Stimulated activated CD8-positive, alpha-beta memory T cell treated with anti-CD3 and anti-CD28 coated beads, Interleukin-7, amount 100 ng/mL, for 24 hours (primary cell): ENCODE data around the gene FCN2.

Experiments
- DNase-seq: peaks from one replicate; pipeline ENCODE4 v3.0.0-alpha.2; 2020; ENCODE audit warnings: low read depth

The FCN2 gene

GRCh38 chr9:134880484-134881312 is at the start of gene FCN2:
Gene FCN2 (plus strand): TSS chr9:134880810. CDS start chr9:134880822, 12 bp downstream.
- no peak for DNase-seq

GRCh38 chr9:134830926-134831720 is 49.5 kb upstream of the FCN2 start:
- DNase-seq: no peak

- no peak for DNase-seq
Observed at GRCh38 chr9:134832471-134832870, 48.1 kb upstream of the FCN2 start.

GRCh38 chr9:134833294-134833880 is 47.2 kb upstream of the FCN2 start:
- DNase-seq: no peak

- no peak for DNase-seq
Observed at GRCh38 chr9:134834217-134834956, 46.2 kb upstream of the FCN2 start.

- DNase-seq: no peak
Observed at GRCh38 chr9:134834957-134835419, 45.6 kb upstream of the FCN2 start.

GRCh38 chr9:134835448-134835847 is 45.2 kb upstream of the FCN2 start:
- DNase-seq: no peak

GRCh38 chr9:134835987-134836386 is 44.6 kb upstream of the FCN2 start:
- DNase-seq: no peak

- no peak for DNase-seq
Observed at GRCh38 chr9:134836406-134836970, 44.1 kb upstream of the FCN2 start.

GRCh38 chr9:134837529-134837928 is 43.1 kb upstream of the FCN2 start:
- DNase-seq: no peak

GRCh38 chr9:134838651-134839454 is 41.8 kb upstream of the FCN2 start:
- no peak for DNase-seq

- no peak for DNase-seq
Observed at GRCh38 chr9:134839455-134840125, 41.0 kb upstream of the FCN2 start.

GRCh38 chr9:134840511-134840910 is 40.1 kb upstream of the FCN2 start:
- DNase-seq: no peak

GRCh38 chr9:134841180-134841904 is 39.3 kb upstream of the FCN2 start:
- DNase-seq: no peak

GRCh38 chr9:134842321-134842720 is 38.3 kb upstream of the FCN2 start:
- no peak for DNase-seq

- no peak for DNase-seq
Observed at GRCh38 chr9:134843740-134844139, 36.9 kb upstream of the FCN2 start.

- no peak for DNase-seq
Observed at GRCh38 chr9:134844821-134845220, 35.8 kb upstream of the FCN2 start.

GRCh38 chr9:134846187-134846586 is 34.4 kb upstream of the FCN2 start:
- DNase-seq: no peak

- DNase-seq: no peak
Observed at GRCh38 chr9:134846699-134847098, 33.9 kb upstream of the FCN2 start.

GRCh38 chr9:134847138-134847537 is 33.5 kb upstream of the FCN2 start:
- DNase-seq: no peak
